Heart left ventricle (tissue), 13 donors: ENCODE results near the gene MCHR1.

ENCODE experiments used
- CTCF ChIP-seq, 12 donors: fragments of 200-600 bp; sonication (generic) in 4 of 12; IDR thresholded peaks; one replicate each; pipeline versions ENCODE4 v1.5.0 to v1.8.0; 2018 to 2022; ENCODE audit warnings: antibody characterized with exemption in 12 of 12, mild to moderate bottlenecking in 5 of 12
- POLR2A ChIP-seq, 2 donors: fragments of 450-650 bp; IDR thresholded peaks; one replicate each; pipeline ENCODE4 v1.6.1; 2017; ENCODE audit warnings: antibody characterized with exemption in 2 of 2, mild to moderate bottlenecking in 2 of 2, moderate library complexity in 2 of 2
- donor health status: ischemic (EF 13 %, LVEDD 7.1; RV severe dilation, severe dysfunction).
- donor health status: DM: no; HTN: yes; CAD: no.
- donor health status: DM: no; HTN: no; CAD: no.
- donor health status: ischemic (EF 25% LVEDD 6.9; RV normal size, moderate dysfunction).
- donor health status: ischemic (EF 25% LVEDD 5.7; RV mildly dilated, moderate dysfunction).
- donor health status: ischemic (EF 35%, LVEDD 5.7; RV mildly dilated, moderate dysfunction).
- donor health status: nonischemic (EF 11% LVEDD 7.7; RV severe dilation, severe dysfunction).
- donor health status: DM: yes; HTN: yes; CAD: no.
- donor health status: PGD.
- donor health status: ischemic (EF 29% LVEDD 5.4; RV normal size, mild dysfunction).
- donor health status: nonischemic (EF 23%, LVEDD 6.1; RV moderate dilation, normal function).

GRCh38 chr22:40681451-40681850 lies 2.2 kb downstream of the MCHR1 start:
- TF ChIP-seq CTCF (IDR thresholded peaks at IDR 0.05): no peak
- no peak for TF ChIP-seq POLR2A (IDR thresholded peaks at IDR 0.05)
